GM12864 (cell line): ENCODE data around the gene CLDN19.

Experiments used
- DNase-seq: peaks from one replicate; pipeline ENCODE4 v3.0.0-alpha.2; 2011; ENCODE audit warnings: low read depth
- H3K4me3 ChIP-seq: 2 replicates; pipeline ENCODE4 v1.5.1; 2011; ENCODE audit warnings: mild to moderate bottlenecking, low read depth, low read length, control low read depth
- CTCF ChIP-seq: IDR thresholded peaks from 2 replicates; pipeline ENCODE4 v1.5.1; 2011; ENCODE audit warnings: low read depth, mild to moderate bottlenecking, moderate library complexity, low read length, control low read depth, inconsistent platforms; ENCODE audit errors: missing control alignments

Gene CLDN19

DNA sequence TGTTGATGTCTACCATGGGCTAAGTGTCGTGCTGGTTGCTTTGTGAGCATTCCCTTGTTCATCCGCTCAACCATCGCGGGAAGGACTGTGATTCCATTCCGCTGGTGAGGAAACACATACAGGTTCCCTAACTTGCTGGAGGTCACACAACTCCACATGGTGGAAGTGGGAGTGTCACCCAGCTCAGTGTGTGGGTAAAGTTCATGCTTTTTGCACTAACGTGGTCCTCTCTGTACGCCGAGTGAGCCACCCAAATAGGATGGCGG, 4.0 kb upstream of the CLDN19 start:
- DNase-seq, result no peak
- H3K4me3 ChIP-seq, result no peak overlapping the region
- TF ChIP-seq CTCF, result no peak

GRCh38 chr1:42743317-42744147, 3.5 kb upstream of the CLDN19 start:
- TF ChIP-seq CTCF, result no peak
- H3K4me3 ChIP-seq, result no peak overlapping the region
- DNase-seq, result no peak

DNA sequence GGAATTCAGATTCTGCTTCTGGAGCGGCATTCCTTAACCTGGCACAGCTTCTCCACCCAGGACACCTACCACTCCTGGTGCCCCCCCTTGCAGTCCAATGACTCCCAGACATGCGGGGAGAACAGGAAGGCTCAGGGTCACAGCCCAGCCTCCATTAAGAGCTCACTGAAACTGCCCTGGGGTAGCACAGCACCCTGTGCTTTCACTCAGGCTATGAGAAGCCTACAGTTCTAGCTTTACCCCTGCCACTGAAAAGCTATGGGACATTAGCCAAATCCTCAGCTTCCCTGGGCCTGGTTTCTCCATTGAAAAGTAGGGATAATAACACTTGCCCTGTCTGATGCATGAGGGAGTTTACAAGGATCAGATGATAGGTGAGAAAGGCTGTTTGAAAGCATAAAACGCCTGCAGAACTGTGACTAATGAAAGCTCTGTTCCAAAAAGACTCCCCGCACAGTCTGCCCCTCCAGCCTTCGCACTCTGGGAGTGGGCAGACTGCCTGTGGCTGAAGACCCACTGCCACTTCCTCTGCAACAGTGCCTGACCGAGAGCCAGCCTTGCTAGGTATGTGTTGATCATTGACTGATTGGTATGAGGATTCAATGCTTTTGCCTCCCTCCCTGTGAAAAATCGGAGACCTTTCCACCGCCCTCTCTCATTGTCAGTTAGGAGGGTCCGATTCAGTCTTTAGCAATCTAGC, 2.7 kb upstream of the CLDN19 start:
- no peak for TF ChIP-seq CTCF
- H3K4me3 ChIP-seq, result no peak overlapping the region
- no peak for DNase-seq

- no peak for DNase-seq
- TF ChIP-seq CTCF, result no peak
- no peak overlapping the region for H3K4me3 ChIP-seq
Observed at GRCh38 chr1:42742141-42742540, 2.1 kb upstream of the CLDN19 start.

DNA sequence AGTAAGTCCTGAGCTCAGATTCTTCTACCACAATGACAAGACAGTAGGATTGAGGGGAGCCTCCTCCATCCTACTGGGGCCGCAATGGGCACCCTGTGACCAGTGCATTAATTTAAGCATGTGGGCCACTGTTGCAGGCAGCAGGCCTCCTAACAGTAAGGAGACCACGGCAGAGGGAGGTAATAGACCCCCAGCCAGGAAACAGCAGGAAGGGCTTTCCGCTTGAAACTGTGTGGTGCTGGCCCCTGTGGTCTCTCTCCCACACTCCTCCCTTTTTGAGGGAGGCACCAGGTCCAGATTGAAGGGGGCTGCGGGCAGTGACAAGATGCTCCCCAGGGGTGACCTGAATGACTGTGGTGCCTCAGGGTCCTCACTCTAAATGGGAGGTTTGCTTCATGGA, 1.7 kb upstream of the CLDN19 start:
- DNase-seq, result no peak
- TF ChIP-seq CTCF, result no peak
- H3K4me3 ChIP-seq, result no peak overlapping the region

GRCh38 chr1:42740851-42741580, 980 bp upstream of the CLDN19 start:
- no peak for TF ChIP-seq CTCF

More at GRCh38 chr1:42740851-42741580, 980 bp upstream of the CLDN19 start:
- no peak for DNase-seq
- no peak overlapping the region for H3K4me3 ChIP-seq
